Breast epithelium (tissue), 4 donors: ENCODE data around the gene MPP3. TPM values are rescaled to one million over a fixed set of nuclear protein-coding genes. Genes with fewer than 3 reads are reported as not detected.

ENCODE experiments used
- DNase-seq, 2 donors: peaks; one replicate each; pipeline ENCODE4 v3.0.0-alpha.2; 2019; ENCODE audit warnings: low spot score in 2 of 2
- H3K27ac ChIP-seq, 2 donors: fragments of 200-600 bp; sonication (generic) in 1 of 2; one replicate each; pipeline ENCODE4 v1.5.1; 2016 to 2019; ENCODE audit warnings: mild to moderate bottlenecking in 1 of 2
- H3K27me3 ChIP-seq, 2 donors: fragments of 200-600 bp; sonication (generic) in 1 of 2; one replicate each; pipeline versions ENCODE4 v1.5.1 to v1.6.0; 2017 to 2019; ENCODE audit warnings: control low read depth in 1 of 2, mild to moderate bottlenecking in 1 of 2
- H3K36me3 ChIP-seq: fragments of 200-600 bp; one replicate; pipeline ENCODE4 v1.5.1; 2019
- H3K4me1 ChIP-seq, 2 donors: fragments of 200-600 bp; sonication (generic); one replicate each; pipeline ENCODE4 v1.5.1; 2016 to 2019; ENCODE audit warnings: control low read depth in 1 of 2
- H3K4me3 ChIP-seq, 3 donors: fragments of 200-600 bp; sonication (generic); 1 replicate in 2 of 3; 2 replicates in 1 of 3; pipeline ENCODE4 v1.5.1; 2016 to 2019; ENCODE audit warnings: mild to moderate bottlenecking in 3 of 3, moderate library complexity in 2 of 3
- H3K9me3 ChIP-seq, 2 donors: fragments of 200-600 bp; sonication (generic) in 1 of 2; one replicate each; pipeline ENCODE4 v1.5.1; 2016 to 2019; ENCODE audit warnings: control low read depth in 1 of 2
- POLR2A ChIP-seq: fragments of 450-650 bp; IDR thresholded peaks from one replicate; pipeline ENCODE4 v1.6.1; 2016; ENCODE audit warnings: antibody characterized with exemption, mild to moderate bottlenecking, moderate library complexity
- POLR2AphosphoS5 ChIP-seq, 3 donors: sonication (generic); formaldehyde crosslinking; IDR thresholded peaks; one replicate each; pipeline ENCODE4 v1.6.1; 2017; ENCODE audit warnings: antibody characterized with exemption in 3 of 3
- intact Hi-C: fragments of 100-400 bp; cut with DNase I; formaldehyde crosslinking; loops from one replicate; pipeline ENCODE4 v1.15.1; 2023; ENCODE audit warnings: low total_unique reads
- total RNA-seq, 3 donors: library from RNA; depleted of rRNA; stranded (reverse); fragments of >200 nt; gene quantifications; one replicate each; pipeline ENCODE4 v1.1.0, GENCODE V29; 2016
- TF ChIP-seq, protein P1 (sequence below), 3 donors: fragments of 450-650 bp; IDR thresholded peaks; one replicate each; pipeline ENCODE4 v1.5.1; 2016 to 2017; ENCODE audit warnings: antibody characterized with exemption in 3 of 3, mild to moderate bottlenecking in 3 of 3, moderate library complexity in 3 of 3

The MPP3 gene
- total RNA-seq, 3 donors from 2014 or later, result 24.2 to 26.3 (median 26.2) TPM

- H3K27me3 ChIP-seq, result no peaks in the 10 kb centered on the region
- intact Hi-C loops, result no loop called here
- TF ChIP-seq POLR2A (no peak), POLR2AphosphoS5 (IDR thresholded peaks at IDR 0.05) (no peak)
- TF ChIP-seq, protein P1, sequence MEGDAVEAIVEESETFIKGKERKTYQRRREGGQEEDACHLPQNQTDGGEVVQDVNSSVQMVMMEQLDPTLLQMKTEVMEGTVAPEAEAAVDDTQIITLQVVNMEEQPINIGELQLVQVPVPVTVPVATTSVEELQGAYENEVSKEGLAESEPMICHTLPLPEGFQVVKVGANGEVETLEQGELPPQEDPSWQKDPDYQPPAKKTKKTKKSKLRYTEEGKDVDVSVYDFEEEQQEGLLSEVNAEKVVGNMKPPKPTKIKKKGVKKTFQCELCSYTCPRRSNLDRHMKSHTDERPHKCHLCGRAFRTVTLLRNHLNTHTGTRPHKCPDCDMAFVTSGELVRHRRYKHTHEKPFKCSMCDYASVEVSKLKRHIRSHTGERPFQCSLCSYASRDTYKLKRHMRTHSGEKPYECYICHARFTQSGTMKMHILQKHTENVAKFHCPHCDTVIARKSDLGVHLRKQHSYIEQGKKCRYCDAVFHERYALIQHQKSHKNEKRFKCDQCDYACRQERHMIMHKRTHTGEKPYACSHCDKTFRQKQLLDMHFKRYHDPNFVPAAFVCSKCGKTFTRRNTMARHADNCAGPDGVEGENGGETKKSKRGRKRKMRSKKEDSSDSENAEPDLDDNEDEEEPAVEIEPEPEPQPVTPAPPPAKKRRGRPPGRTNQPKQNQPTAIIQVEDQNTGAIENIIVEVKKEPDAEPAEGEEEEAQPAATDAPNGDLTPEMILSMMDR (IDR thresholded peaks at IDR 0.05), result no peak
- DNase-seq, result no peak
- H3K4me1 ChIP-seq, result no peaks in the 10 kb centered on the region
- H3K9me3 ChIP-seq, result no peaks in the 10 kb centered on the region
- H3K27ac ChIP-seq, result no peak overlapping the region
- no peaks in the 10 kb centered on the region for H3K36me3 ChIP-seq
- no peak overlapping the region for H3K4me3 ChIP-seq
These were observed 20.3 kb downstream of the MPP3 start for GRCh38 chr17:43812396-43813265.

DNA sequence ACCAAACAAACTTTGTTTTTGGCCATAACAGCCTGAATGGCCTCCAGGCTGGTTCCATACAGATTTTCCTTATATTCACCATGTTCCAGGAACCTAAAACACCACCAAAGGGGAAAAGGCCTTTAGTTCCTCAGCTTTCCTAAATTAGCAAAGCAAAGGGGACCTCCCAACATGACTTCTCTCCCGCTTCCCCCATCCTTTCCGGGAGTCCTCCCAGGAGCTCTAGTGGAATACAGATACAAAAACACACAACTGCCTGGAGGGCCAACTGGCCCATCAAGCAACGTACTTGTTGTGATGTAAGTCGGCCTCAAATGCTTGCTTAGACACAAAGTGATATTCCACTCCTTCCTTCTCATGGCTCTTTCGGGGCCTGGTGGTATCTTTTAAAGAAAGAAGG is 22.1 kb downstream of the MPP3 start:
- no peaks in the 10 kb centered on the region for H3K9me3 ChIP-seq
- no peak for DNase-seq
- no peak overlapping the region for H3K27ac ChIP-seq
- H3K4me1 ChIP-seq, result no peaks in the 10 kb centered on the region
- H3K36me3 ChIP-seq, result no peaks in the 10 kb centered on the region
- no peak overlapping the region for H3K4me3 ChIP-seq
- TF ChIP-seq POLR2AphosphoS5 (IDR thresholded peaks at IDR 0.05) (no peak), POLR2A (no peak)
- TF ChIP-seq, protein P1 (IDR thresholded peaks at IDR 0.05), result no peak
- H3K27me3 ChIP-seq, result no peaks in the 10 kb centered on the region
- intact Hi-C loops, result no loop called here

DNA sequence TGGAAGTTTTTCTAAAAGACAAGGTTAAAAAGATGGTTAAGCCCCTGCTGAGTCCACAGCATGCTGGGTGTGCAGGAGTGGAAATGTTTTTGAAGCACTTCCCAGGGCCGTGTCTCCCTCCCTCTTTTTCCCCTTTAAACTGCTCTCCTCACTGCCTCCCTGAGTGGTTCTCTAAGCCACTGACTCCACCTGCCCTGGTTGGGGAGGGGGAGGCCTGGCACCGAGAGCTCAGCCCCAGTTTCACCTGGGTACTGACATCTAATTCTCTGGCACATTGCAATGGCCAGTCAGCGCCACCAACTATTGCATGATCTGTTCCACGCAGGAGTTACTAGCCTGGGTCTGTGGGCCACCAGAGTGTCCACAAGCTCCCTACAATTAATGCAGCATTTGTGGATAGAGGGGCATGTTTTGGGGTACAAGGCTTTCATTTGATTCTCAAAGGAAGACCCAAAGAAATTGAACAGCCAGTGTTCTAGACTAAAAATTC is 22.7 kb downstream of the MPP3 start:
- Histone ChIP-seq H3K4me3 (no peak overlapping the region), H3K27me3 (no peaks in the 10 kb centered on the region), H3K27ac (no peak overlapping the region), H3K4me1 (no peaks in the 10 kb centered on the region), H3K9me3 (no peaks in the 10 kb centered on the region), H3K36me3 (no peaks in the 10 kb centered on the region)
- intact Hi-C loops, result no loop called here
- DNase-seq, result no peak
- TF ChIP-seq POLR2AphosphoS5 (IDR thresholded peaks at IDR 0.05) (no peak), POLR2A (no peak)
- TF ChIP-seq, protein P1 (IDR thresholded peaks at IDR 0.05), result no peak

DNA sequence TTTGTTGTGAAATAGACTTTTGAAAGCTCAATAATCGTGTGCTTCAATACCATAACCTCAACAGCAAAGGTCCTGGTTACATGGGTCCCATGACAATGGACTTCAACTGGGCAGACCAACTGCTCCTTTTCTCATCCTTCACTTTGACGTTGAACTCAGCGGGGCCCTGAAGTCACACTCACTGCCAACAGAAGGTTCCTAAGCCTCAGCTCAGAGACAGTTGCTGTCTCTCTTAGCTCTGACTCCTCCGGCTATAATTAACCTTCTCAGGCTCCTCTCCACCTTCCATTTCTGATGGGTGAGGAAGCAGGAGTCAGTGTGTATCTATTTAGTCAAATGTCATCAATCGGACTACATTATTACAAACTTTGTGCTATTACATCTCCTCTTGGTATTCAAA is 23.8 kb downstream of the MPP3 start:
- H3K9me3 ChIP-seq, result no peaks in the 10 kb centered on the region
- H3K27ac ChIP-seq, result no peak overlapping the region
- H3K4me1 ChIP-seq, result no peaks in the 10 kb centered on the region
- H3K36me3 ChIP-seq, result no peaks in the 10 kb centered on the region
- no peaks in the 10 kb centered on the region for H3K27me3 ChIP-seq
- intact Hi-C loops, result no loop called here
- no peak for TF ChIP-seq POLR2A
- no peak for DNase-seq
- H3K4me3 ChIP-seq, result no peak overlapping the region

DNA sequence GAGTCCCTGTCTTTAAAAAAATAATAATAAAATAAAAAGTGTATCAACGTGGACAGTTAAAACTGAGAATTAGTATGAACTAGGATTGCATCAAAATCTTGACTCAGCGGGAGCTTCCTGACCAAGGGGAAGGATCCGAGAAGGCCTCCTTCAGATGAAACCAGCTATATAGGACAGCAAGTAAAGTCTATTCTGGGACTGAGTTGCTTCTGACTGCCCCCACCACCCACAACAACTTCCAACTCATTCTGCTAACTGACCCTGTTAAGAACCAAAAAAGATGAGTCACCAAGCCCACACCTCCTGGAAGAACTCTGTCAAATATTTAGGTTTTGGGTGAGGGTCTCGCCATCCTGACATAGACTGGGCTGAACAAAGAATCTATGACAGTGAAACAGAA is 24.9 kb downstream of the MPP3 start:
- Histone ChIP-seq H3K27ac (no peak overlapping the region), H3K4me3 (no peak overlapping the region), H3K27me3 (no peaks in the 10 kb centered on the region), H3K36me3 (no peaks in the 10 kb centered on the region), H3K9me3 (no peaks in the 10 kb centered on the region), H3K4me1 (no peaks in the 10 kb centered on the region)
- intact Hi-C loops, result no loop called here
- no peak for DNase-seq
- TF ChIP-seq POLR2AphosphoS5 (IDR thresholded peaks at IDR 0.05), result no peak

GRCh38 chr17:43805117-43805516 is 27.8 kb downstream of the MPP3 start:
- no peak for DNase-seq
- Histone ChIP-seq H3K27me3 (no peaks in the 10 kb centered on the region), H3K27ac (no peak overlapping the region), H3K4me1 (no peaks in the 10 kb centered on the region), H3K36me3 (no peaks in the 10 kb centered on the region), H3K9me3 (no peaks in the 10 kb centered on the region), H3K4me3 (no peak overlapping the region)
- intact Hi-C loops, result no loop called here
- TF ChIP-seq POLR2AphosphoS5 (IDR thresholded peaks at IDR 0.05), result no peak
- TF ChIP-seq, protein P1 (IDR thresholded peaks at IDR 0.05), result no peak
- TF ChIP-seq POLR2A, result no peak
